Prostate gland (tissue), 2 donors: Measurements from ENCODE around the gene SLC35G3.

Experiments
- CTCF ChIP-seq, 4 experiments: fragments of 200-600 bp in 2 of 4; fragments of 450-650 bp in 2 of 4; sonication (generic) in 2 of 4; IDR thresholded peaks; 1 replicate in 3 of 4; 2 replicates in 1 of 4; pipeline ENCODE4 v1.5.1; 2016 to 2019; ENCODE audit warnings: antibody characterized with exemption in 4 of 4, mild to moderate bottlenecking in 2 of 4, moderate library complexity in 2 of 4
- POLR2AphosphoS5 ChIP-seq: sonication (generic); formaldehyde crosslinking; IDR thresholded peaks from one replicate; pipeline ENCODE4 v1.6.1; 2017; ENCODE audit warnings: antibody characterized with exemption

DNA sequence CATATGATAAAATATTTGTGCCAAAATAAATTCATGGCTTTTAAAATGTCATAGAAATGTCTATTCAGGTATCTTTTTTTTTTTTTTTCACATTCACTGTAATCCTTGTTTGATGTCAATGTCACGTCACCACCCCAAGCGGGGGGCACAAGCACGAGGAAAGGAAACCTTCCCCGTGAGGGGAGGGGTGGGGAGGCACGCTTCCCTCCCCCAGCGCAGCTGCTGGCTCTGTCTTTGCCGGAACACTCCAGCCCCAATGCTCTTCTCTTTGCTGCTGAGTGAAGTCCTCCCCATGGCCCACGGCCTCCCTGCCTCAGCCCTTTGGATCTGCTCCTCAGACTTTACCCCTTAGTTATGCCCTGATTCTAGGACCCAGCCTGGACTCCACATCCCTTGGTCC, 1.5 kb downstream of the SLC35G3 start:
- TF ChIP-seq CTCF (IDR thresholded peaks at IDR 0.05), result no peak
- no peak for TF ChIP-seq POLR2AphosphoS5
